G401 (cell line): ENCODE results near the gene ETV5. TPM values are rescaled to one million over a fixed set of nuclear protein-coding genes. Genes with fewer than 3 reads are reported as not detected.

ENCODE experiments used
- DNase-seq: peaks from one replicate; pipeline ENCODE4 v3.0.0-alpha.2; 2015; ENCODE audit warnings: low spot score
- in situ Hi-C: cut with HindIII; loops from 2 replicates; pipeline ENCODE4 v1.10.0; 2016; ENCODE audit warnings: low sequenced_read_pairs, mixed read lengths
- total RNA-seq: library from RNA; depleted of rRNA; stranded (reverse); fragments of >200 nt; shearing (Covaris generic); gene quantifications from 2 replicates; pipeline ENCODE4 v1.2.3, GENCODE V29; 2014

ETV5 gene
- total RNA-seq, 1 experiment from 2014 or later, result 22.8 TPM

DNA sequence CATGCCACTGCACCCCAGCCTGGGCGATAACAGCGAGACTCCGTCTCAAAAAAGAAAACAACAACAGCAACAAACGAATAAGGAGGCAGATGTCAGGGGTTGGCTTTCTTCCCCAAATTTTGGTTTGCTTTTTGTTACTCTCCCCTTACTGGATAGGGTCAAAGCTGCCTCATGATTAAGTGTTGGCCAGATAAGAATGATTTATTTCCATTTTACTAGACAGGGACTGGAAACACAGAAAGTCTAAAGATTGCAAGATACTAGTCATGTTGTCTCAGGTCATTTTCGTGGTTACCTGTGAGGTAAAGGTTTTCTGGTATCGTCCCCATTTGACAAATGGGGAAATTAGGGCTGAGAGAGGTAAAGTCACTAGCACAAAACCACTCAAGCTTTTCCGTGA lies 18.6 kb upstream of the ETV5 start:
- in situ Hi-C loops, result no loop called here
- DNase-seq, result no peak

GRCh38 chr3:186125118-186125517 lies 16.2 kb upstream of the ETV5 start:
- no peak for DNase-seq
- in situ Hi-C loops, result no loop called here

- in situ Hi-C loops, result no loop called here
- no peak for DNase-seq
Measured at GRCh38 chr3:186124592-186124991, 15.7 kb upstream of the ETV5 start.

- in situ Hi-C loops, result no loop called here
Measured at GRCh38 chr3:186123012-186123411, 14.1 kb upstream of the ETV5 start.

DNA sequence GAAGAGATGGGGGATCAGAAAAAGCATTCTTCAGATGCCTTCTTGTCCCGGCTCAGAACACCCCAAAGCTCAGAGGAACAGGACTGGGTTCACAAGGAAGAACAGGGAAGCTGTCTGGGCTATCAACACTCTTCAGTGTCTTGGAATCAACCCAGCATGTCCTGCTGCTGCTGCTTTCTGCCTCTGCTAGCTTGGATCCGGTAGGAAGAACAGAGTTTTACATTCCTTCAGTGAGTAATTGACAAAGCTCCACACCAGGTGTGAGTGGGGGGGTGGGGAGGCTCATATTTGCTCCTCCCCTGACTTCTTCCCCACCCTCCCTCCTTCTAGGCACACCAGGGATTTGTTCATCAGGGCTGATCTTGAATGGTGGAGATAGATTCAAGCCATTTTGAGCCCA lies 13.1 kb upstream of the ETV5 start:
- DNase-seq, result no peak
- in situ Hi-C loops, result no loop called here

More at GRCh38 chr3:186123012-186123411, 14.1 kb upstream of the ETV5 start:
- DNase-seq, result no peak

- no peak for DNase-seq
- in situ Hi-C loops, result no loop called here
Measured at GRCh38 chr3:186121278-186121677, 12.4 kb upstream of the ETV5 start.

DNA sequence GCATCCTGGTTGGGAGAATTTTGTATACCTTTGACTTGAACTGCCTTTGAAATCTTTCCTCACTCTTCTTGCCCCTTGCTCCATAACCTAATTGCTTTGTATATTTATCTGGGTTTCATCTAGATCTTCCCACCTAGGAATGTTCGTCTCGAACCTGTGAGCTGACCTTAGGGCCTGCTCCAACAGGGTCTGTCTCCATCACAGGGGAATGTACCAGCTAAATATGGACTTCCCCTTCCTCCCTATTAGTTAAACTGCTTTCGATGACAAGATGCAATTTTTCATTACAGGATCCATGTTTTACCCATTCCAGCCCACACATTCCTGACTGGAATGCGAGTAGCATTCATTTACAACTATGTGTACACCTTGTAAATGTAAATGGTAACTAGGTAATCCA lies 10.6 kb upstream of the ETV5 start:
- DNase-seq, result no peak
- in situ Hi-C loops, result no loop called here

- in situ Hi-C loops, result no loop called here
- no peak for DNase-seq
Measured at GRCh38 chr3:186118692-186119091, 9.8 kb upstream of the ETV5 start.

- DNase-seq, result no peak
- in situ Hi-C loops, result no loop called here
Measured at GRCh38 chr3:186117521-186118134, 8.7 kb upstream of the ETV5 start.

DNA sequence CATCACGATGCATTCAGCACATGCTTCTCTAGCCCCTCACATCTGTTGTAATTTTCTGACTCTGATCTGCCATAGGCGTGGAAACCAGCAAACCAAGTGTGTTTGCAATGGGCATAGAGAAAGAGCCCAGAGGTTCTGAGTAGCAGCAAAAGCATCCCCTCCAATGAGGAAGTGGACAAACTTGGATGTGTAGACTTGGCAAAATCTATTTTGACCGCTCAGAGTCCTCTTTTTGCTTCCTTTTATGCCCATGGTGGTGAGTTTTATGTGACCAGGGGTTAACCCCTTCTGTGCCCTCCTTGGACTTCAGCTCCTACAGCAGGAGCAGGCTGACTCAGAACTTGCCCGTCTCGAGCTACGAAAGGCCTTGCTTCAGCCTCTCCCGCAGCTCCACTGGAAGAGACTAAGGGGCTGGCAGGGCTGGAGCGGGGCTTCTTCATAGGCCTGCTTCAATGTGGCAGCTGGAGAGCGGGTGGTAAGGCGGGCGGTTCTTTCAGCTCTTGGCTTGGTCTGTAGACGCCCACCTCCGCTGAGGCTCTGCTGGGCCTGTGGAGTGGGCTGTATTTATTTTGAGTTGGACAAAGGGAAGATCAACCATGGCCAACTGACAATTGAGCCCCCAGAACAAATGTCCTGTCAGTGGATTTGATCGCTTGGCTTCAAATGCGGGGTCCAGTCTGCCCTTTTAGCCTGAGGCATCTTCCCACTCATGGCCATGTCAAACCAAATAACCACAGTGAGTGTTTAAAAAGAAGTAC lies 6.5 kb upstream of the ETV5 start:
- in situ Hi-C loops, result no loop called here
- no peak for DNase-seq

DNA sequence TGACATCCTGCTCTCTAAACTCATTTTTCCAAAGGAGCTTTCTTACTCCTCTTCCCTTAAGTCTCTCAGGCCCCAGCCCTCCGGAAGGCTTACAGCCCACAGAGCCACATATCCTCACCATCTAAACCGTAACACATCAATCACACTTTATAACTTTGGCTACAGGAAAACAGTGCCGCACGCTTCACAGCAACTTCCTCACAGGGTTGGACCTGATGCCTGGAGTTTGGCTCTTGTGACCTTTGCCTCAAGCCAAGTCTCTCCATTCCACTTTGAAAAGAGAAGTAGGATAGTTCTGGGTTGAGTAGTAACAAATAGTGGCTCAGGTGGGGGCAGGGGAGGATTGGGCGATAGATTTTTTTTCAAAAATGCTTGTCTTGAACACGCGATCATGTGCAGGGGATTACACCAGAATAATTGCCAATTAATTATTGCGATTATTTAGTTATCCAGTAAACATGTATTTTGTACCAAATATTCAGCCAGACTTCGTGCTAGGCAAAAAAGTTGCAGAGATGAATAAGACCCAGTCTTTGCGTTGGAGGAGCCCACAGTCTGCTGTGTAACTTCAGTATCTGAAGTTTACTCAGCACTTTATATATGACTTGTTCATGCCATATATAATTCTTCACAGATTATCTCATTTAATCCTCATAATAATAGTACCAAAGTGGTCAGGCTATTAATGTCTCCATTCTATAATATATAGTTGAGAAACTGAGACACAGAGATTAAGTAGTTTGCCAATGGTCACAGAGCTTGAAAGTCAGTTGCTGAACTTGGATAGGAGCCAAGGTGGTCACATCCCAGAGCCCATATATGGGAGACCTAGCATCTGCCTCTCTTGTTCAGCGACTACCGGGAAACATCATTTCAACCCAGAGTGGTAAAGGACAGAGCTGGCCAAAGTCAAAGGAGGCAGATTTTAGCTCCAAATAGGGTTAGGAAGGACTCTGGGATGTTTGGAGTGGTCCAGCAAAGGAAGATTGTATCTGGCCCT lies 2.4 kb upstream of the ETV5 start:
- DNase-seq, result no peak
- in situ Hi-C loops, result no loop called here

- DNase-seq, result peak; percentile 31
- in situ Hi-C loops, result no loop called here
Measured at GRCh38 chr3:186109897-186110803, 1.3 kb upstream of the ETV5 start.

GRCh38 chr3:186108106-186108940 lies 566 bp downstream of the ETV5 start:
- in situ Hi-C loops, result no loop called here
- DNase-seq, result peak; percentile 38

DNA sequence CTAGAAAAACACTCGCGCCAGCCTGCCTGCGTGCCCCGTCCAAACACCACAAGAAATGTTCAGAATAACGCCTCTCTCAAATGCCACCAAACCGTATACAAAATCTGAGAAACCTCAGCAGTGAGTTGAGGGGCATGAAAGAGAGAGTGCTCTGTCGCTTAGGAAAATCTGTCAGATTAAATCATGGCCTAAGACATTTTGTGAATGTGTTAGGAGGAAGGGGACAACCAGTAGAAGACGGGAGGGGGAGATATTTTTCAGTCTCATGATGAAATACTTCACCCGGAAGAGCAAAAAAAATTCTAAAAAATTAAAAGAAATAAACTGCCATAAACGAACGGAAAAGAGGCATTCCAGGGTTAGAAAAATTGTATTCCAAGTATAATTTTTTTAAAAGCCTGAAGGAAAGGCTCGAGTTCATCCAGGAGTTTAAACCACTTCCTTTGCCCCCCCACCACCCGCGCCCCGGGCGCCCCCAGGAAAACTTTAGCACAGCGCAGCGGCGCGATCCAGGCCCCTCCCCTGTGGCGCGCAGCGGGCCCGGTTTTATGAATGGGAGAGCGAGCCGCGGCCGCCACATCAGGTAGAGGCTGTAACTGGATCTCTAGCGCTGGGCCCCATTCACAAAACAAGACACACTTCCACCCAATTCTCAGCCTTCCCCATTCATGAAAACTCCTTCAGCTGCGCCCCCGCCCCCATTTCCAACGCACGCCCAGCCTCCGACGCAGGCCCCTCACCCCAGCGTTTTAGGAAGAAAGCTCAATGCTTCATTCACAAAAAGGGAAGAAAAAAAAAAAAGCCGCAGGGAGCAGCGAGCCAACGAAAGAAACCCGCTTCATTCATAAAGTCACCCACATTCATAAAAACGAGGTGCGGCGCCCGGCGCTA lies 1.4 kb downstream of the ETV5 start:
- peak; percentile 76 for DNase-seq
- in situ Hi-C loops, result no loop called here

DNA sequence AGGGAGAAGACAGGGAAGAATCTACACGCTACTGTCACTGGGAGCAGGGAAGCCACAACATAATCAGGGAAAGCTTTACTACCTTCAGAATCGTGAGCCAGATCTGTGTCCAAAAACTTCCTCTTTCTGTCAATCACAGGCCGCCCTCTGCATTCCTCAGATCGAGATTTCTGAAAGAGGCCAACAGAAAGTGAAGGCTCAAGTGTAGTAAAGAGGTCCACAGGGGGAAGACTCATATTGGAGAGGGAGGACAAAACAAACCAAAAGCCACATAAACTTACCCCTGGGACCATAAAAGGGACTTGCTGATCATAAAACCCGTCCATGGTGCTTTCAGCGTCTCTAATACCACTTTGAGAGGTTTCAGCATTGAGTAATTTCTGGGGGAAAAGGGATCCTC lies 3.3 kb downstream of the ETV5 start:
- in situ Hi-C loops, result no loop called here
- DNase-seq, result no peak

GRCh38 chr3:186102687-186103086 lies 6.2 kb downstream of the ETV5 start:
- in situ Hi-C loops, result no loop called here
- peak; percentile 20 for DNase-seq

DNA sequence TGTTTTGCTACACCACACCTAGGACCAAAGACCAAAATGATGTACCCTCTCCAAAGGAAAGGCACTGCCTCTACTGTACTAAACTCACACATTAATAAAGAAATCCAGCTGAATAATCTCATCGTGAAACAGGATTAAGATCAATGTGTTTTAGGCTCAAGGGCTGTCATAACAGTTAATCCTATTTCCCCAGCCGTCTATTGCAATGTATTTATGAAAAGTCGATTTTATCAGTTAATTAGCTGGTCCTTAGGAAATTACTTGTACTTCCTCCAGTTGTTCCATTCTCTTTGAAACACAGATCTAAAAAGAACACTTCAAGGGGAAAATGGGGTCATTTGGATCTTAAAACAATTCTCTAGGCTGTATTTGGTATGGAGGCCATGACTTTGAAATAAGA lies 8.5 kb downstream of the ETV5 start:
- in situ Hi-C loops, result no loop called here
- DNase-seq, result no peak
